ENCODE results near the gene PLEKHO1. TPM values are rescaled to one million over a fixed set of nuclear protein-coding genes. Genes with fewer than 3 reads are reported as not detected.
"Not testable (repeated sequence)": the region's sequence is repeated elsewhere in the genome, so short reads cannot be mapped to it uniquely, and the experiment has no call there.

Gene PLEKHO1
- total RNA-seq, 1 experiment from 2014 or later, result 24.9 TPM

GRCh38 chr1:150173141-150173585, 23.4 kb downstream of the PLEKHO1 start:
- no peak for DNase-seq (ENCODE audit: low spot score)

GRCh38 chr1:150176593-150176992, 26.9 kb downstream of the PLEKHO1 start:
- DNase-seq (ENCODE audit: low spot score), result no peak

GRCh38 chr1:150178548-150178947, 28.8 kb downstream of the PLEKHO1 start:
- no peak for DNase-seq (ENCODE audit: low spot score)

- DNase-seq (ENCODE audit: low spot score), result no peak
Measured at GRCh38 chr1:150179867-150180266, 30.2 kb downstream of the PLEKHO1 start.

GRCh38 chr1:150180474-150180873, 30.8 kb downstream of the PLEKHO1 start:
- no peak for DNase-seq (ENCODE audit: low spot score)

GRCh38 chr1:150182247-150182646, 32.5 kb downstream of the PLEKHO1 start:
- DNase-seq (ENCODE audit: low spot score), result no peak

- no peak for DNase-seq (ENCODE audit: low spot score)
Measured at GRCh38 chr1:150183061-150183460, 33.3 kb downstream of the PLEKHO1 start.

- no peak for DNase-seq (ENCODE audit: low spot score)
Measured at GRCh38 chr1:150185481-150185880, 35.8 kb downstream of the PLEKHO1 start.

- DNase-seq (ENCODE audit: low spot score), result not testable (repeated sequence)
Measured at GRCh38 chr1:150186438-150186788, 36.7 kb downstream of the PLEKHO1 start.

- peak; percentile 37 for DNase-seq (ENCODE audit: low spot score)
Measured at GRCh38 chr1:150186789-150187559, 37.3 kb downstream of the PLEKHO1 start.

GRCh38 chr1:150187560-150187931, 37.8 kb downstream of the PLEKHO1 start:
- no peak for DNase-seq (ENCODE audit: low spot score)

- DNase-seq (ENCODE audit: low spot score), result no peak
Measured at GRCh38 chr1:150192012-150192411, 42.3 kb downstream of the PLEKHO1 start.

GRCh38 chr1:150194381-150195031, 44.8 kb downstream of the PLEKHO1 start:
- no peak for DNase-seq (ENCODE audit: low spot score)

- no peak for DNase-seq (ENCODE audit: low spot score)
Measured at GRCh38 chr1:150196417-150196816, 46.7 kb downstream of the PLEKHO1 start.

- DNase-seq (ENCODE audit: low spot score), result no peak
Measured at GRCh38 chr1:150207281-150207971, 57.7 kb downstream of the PLEKHO1 start.

- DNase-seq (ENCODE audit: low spot score), result not testable (repeated sequence)
Measured at GRCh38 chr1:150208460-150208859, 58.7 kb downstream of the PLEKHO1 start.

Other genes with a start within 250 kb of the PLEKHO1 start
- 16.4 and 18.1 TPM in 2 replicates for gene SV2A, start 232.1 kb upstream of the PLEKHO1 start, total RNA-seq (2014; rRNA removed; shearing (Covaris generic))
- gene SF3B4, start 222.1 kb upstream of the PLEKHO1 start, total RNA-seq (2014; rRNA removed; shearing (Covaris generic)), result 19.2 and 38.0 TPM in 2 replicates
- 2.6 and 2.9 TPM in 2 replicates for gene MTMR11, start 213.0 kb upstream of the PLEKHO1 start, total RNA-seq (2014; rRNA removed; shearing (Covaris generic))
- gene OTUD7B, start 139.2 kb upstream of the PLEKHO1 start, total RNA-seq (2014; rRNA removed; shearing (Covaris generic)), result 4.2 and 5.4 TPM in 2 replicates
- 30.0 and 35.1 TPM in 2 replicates for gene VPS45, start 82.1 kb upstream of the PLEKHO1 start, total RNA-seq (2014; rRNA removed; shearing (Covaris generic))
- gene ANP32E, start 86.2 kb downstream of the PLEKHO1 start, total RNA-seq (2014; rRNA removed; shearing (Covaris generic)), result 29.4 and 52.6 TPM in 2 replicates
- gene CA14, start 107.9 kb downstream of the PLEKHO1 start, total RNA-seq (2014; rRNA removed; shearing (Covaris generic)), result not detected in 2 replicates
- 129 and 140 TPM in 2 replicates for gene APH1A, start 119.1 kb downstream of the PLEKHO1 start, total RNA-seq (2014; rRNA removed; shearing (Covaris generic))
- gene C1orf54, start 122.9 kb downstream of the PLEKHO1 start, total RNA-seq (2014; rRNA removed; shearing (Covaris generic)), result 4.4 and 6.7 TPM in 2 replicates
- 8.6 and 15.6 TPM in 2 replicates for gene CIART, start 132.6 kb downstream of the PLEKHO1 start, total RNA-seq (2014; rRNA removed; shearing (Covaris generic))
- gene MRPS21, start 143.9 kb downstream of the PLEKHO1 start, total RNA-seq (2014; rRNA removed; shearing (Covaris generic)), result 28.2 and 36.6 TPM in 2 replicates
- 29.2 and 32.3 TPM in 2 replicates for gene PRPF3, start 171.6 kb downstream of the PLEKHO1 start, total RNA-seq (2014; rRNA removed; shearing (Covaris generic))
- gene RPRD2, start 214.2 kb downstream of the PLEKHO1 start, total RNA-seq (2014; rRNA removed; shearing (Covaris generic)), result 9.3 and 10.2 TPM in 2 replicates

Measured in H4 (cell line).